Effector memory CD4-positive, alpha-beta T cell (primary cell): Measurements from ENCODE around the gene NECTIN2.
"Not testable (repeated sequence)": the region's sequence is repeated elsewhere in the genome, so short reads cannot be mapped to it uniquely, and the experiment has no call there.

Experiments used
- DNase-seq, 3 donors: peaks; one replicate each; pipeline ENCODE4 v3.0.0-alpha.2; 2020
- H3K27ac ChIP-seq: 2 replicates; pipeline ENCODE4 v1.7.0; 2013; ENCODE audit warnings: mild to moderate bottlenecking, low read length, moderate library complexity; ENCODE audit not compliant: insufficient read depth, poor library complexity, severe bottlenecking
- H3K27me3 ChIP-seq: replicated peaks from 2 replicates; pipeline ENCODE4 v1.7.0; 2013; ENCODE audit warnings: mild to moderate bottlenecking, low read length; ENCODE audit not compliant: insufficient read depth, control insufficient read depth, poor library complexity, severe bottlenecking
- H3K36me3 ChIP-seq: 2 replicates; pipeline ENCODE4 v1.7.0; 2013; ENCODE audit warnings: mild to moderate bottlenecking, low read length, moderate library complexity; ENCODE audit not compliant: control insufficient read depth, insufficient read depth
- H3K4me1 ChIP-seq: 2 replicates; pipeline ENCODE4 v1.7.0; 2013; ENCODE audit warnings: low read length, mild to moderate bottlenecking; ENCODE audit not compliant: control insufficient read depth, insufficient read depth, poor library complexity, severe bottlenecking
- H3K4me3 ChIP-seq: 2 replicates; pipeline ENCODE4 v1.7.0; 2013; ENCODE audit warnings: low read length, low read depth, mild to moderate bottlenecking; ENCODE audit not compliant: insufficient read depth, poor library complexity, severe bottlenecking
- H3K9me3 ChIP-seq: 2 replicates; pipeline ENCODE4 v1.7.0; 2013; ENCODE audit warnings: mild to moderate bottlenecking, low read length, moderate library complexity; ENCODE audit not compliant: control insufficient read depth

The NECTIN2 gene

DNA sequence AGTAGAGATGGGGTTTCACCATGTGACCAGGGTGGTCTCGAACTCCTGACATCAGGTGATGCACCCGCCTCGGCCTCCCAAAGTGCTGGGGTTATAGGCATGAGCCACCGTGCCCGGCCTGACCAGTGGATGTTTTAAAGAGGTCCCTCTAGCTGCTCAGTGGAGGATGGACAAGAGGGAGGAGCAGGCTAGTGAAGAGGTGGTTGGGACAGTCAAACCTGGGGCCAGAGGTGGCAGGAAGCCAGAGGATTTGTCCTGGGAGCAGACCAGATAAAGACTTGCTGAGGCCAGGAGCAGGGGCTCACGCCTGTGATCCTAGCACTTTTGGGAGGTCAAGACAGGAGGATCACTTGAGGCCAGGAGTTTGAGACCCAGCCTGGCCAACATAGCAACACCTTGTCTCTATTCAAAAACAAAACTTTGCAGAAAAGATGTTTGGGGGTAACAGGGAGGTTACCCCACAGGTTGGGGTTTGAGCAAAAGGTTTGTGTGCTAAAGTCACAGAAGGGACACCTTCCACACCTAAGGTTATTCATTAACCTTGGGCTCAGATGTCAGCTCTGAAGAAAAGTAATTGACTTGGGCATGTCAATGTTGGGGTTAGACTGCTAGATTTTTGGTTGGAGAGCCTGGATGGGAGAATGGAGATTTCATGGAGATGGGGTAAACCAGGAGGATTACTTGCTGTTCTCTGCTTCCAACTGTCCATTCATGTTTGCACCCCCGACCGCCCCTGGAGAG lies 28.2 kb upstream of the NECTIN2 start:
- no peak for DNase-seq
- H3K36me3 ChIP-seq, result no peaks in the 10 kb centered on the region
- H3K27ac ChIP-seq, result no peak overlapping the region
- no peak overlapping the region for H3K4me3 ChIP-seq
- no peaks in the 10 kb centered on the region for H3K9me3 ChIP-seq
- no peaks in the 10 kb centered on the region for H3K4me1 ChIP-seq
- H3K27me3 ChIP-seq, result no peaks in the 10 kb centered on the region

DNA sequence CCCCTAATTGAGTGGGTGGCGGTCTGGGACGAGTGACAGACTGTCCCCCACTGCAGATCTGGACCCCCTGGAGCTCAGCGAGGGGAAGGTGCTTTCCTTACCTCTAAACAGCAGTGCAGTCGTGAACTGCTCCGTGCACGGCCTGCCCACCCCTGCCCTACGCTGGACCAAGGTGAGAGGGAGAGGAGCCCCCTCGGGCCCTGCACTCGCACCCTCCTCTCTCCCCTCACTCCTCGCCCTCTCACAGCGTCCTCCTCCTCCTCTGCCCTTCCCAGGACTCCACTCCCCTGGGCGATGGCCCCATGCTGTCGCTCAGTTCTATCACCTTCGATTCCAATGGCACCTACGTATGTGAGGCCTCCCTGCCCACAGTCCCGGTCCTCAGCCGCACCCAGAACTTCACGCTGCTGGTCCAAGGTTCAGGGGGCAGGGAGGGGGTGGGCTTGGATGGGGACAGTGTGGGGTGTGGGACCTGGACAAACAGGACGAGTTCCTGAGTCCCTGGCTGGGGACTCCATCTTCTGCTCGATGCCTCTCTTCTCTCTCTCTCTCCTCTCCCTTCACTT lies 27.5 kb upstream of the NECTIN2 start:
- no peak for DNase-seq
- Histone ChIP-seq H3K9me3 (no peaks in the 10 kb centered on the region), H3K27ac (no peak overlapping the region), H3K4me3 (no peak overlapping the region), H3K4me1 (no peaks in the 10 kb centered on the region), H3K27me3 (no peaks in the 10 kb centered on the region), H3K36me3 (no peaks in the 10 kb centered on the region)

DNA sequence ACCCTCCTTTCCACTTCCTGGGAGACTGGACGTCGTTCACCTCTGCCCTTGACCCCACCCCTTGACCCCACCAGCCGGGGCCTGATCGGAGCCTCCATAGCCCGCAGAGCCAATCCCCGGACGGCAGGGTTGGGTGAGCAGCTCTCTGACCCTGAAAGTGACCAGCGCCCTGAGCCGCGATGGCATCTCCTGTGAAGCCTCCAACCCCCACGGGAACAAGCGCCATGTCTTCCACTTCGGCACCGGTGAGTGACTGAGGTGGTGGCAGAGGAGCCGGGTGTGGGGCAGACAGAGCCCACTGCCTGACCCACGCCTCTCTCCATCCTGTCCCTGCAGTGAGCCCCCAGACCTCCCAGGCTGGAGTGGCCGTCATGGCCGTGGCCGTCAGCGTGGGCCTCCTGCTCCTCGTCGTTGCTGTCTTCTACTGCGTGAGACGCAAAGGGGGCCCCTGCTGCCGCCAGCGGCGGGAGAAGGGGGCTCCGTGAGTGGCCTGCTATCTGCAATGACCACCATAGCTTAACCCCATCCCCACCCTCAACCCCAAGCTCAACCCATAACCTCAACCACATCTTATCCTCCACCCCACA lies 26.8 kb upstream of the NECTIN2 start:
- no peak for DNase-seq
- H3K4me3 ChIP-seq, result no peak overlapping the region
- H3K4me1 ChIP-seq, result no peaks in the 10 kb centered on the region
- H3K27ac ChIP-seq, result no peak overlapping the region
- no peaks in the 10 kb centered on the region for H3K36me3 ChIP-seq
- no peaks in the 10 kb centered on the region for H3K27me3 ChIP-seq
- no peaks in the 10 kb centered on the region for H3K9me3 ChIP-seq

DNA sequence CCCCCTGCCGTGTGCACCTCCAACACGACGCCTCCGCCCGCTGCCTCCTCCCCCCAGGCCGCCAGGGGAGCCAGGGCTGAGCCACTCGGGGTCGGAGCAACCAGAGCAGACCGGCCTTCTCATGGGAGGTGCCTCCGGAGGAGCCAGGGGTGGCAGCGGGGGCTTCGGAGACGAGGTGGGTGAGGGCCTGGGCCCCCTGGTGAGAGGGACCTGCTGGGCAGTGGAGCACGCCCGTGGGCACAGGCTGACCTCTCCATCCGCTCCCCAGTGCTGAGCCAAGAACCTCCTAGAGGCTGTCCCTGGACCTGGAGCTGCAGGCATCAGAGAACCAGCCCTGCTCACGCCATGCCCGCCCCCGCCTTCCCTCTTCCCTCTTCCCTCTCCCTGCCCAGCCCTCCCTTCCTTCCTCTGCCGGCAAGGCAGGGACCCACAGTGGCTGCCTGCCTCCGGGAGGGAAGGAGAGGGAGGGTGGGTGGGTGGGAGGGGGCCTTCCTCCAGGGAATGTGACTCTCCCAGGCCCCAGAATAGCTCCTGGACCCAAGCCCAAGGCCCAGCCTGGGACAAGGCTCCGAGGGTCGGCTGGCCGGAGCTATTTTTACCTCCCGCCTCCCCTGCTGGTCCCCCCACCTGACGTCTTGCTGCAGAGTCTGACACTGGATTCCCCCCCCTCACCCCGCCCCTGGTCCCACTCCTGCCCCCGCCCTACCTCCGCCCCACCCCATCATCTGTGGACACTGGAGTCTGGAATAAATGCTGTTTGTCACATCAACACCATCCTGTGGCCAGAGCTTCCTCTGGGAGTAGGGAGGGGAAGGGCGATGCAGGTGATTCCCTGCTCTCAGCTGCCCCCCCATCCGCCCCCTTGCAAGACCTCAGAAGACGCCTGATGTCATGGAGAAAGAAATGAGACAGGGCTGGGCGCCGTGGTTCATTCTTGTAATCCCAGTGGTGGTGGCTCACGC lies 25.2 kb upstream of the NECTIN2 start:
- H3K27ac ChIP-seq, result no peak overlapping the region
- DNase-seq, result no peak

DNA sequence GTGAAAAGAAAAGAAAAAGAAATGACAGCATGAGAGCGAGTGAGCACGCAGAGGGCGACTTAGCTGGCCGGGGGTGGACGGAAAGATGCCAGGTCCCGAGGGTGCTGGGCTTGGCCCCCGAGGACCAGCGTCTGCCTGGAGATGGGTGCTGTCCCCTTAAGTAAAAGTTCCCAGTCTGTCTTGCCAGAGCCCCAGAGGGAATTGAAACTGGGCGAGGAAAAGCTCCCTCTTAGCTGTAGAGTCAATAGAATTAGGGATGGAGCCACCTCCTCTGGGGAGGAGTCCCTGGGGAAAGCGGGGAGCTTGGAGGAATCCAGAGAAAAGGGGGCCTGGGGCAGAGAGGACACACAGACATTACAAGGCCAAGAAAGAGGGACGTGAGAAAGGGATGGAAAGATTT lies 23.9 kb upstream of the NECTIN2 start:
- H3K9me3 ChIP-seq, result no peaks in the 10 kb centered on the region
- DNase-seq, result no peak
- no peaks in the 10 kb centered on the region for H3K4me1 ChIP-seq
- H3K27me3 ChIP-seq, result no peaks in the 10 kb centered on the region
- H3K27ac ChIP-seq, result no peak overlapping the region
- H3K4me3 ChIP-seq, result no peak overlapping the region
- no peaks in the 10 kb centered on the region for H3K36me3 ChIP-seq

More for the DNA sequence above, 25.2 kb upstream of the NECTIN2 start:
- H3K36me3 ChIP-seq, result no peaks in the 10 kb centered on the region
- no peaks in the 10 kb centered on the region for H3K4me1 ChIP-seq
- no peak overlapping the region for H3K4me3 ChIP-seq
- H3K9me3 ChIP-seq, result no peaks in the 10 kb centered on the region
- H3K27me3 ChIP-seq, result no peaks in the 10 kb centered on the region

DNA sequence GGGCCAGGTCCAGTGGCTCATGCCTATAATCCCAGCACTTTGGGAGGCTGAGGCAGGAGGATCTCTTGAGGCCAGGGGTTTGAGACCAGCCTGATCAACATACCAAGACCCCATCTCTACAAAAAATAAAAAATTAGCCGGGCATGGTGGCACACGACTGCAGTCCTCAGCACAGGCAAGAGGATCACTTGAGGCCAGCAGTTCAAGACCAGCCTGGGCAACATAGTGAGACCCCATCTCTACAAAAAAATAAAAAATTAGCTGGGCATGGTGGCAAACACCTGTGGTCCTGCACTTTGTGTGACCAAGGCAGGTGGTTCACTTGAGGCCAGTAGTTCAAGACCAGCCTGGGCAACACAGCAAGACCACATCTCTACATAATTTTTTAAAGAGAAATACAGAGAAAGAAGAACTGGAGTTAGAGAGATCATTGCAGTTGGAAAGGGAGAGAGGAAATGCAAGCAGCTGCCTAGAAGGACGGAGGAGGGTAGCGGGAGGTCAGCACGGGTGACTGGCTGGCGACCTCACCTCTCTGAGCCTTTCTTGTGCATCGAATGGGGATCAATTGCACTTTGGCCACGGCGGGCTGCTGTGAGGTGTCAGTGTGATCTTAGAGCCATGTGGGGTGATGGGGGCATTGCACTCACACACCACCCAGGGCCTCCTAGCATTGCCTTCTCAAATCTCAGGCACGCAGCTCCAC lies 23.3 kb upstream of the NECTIN2 start:
- H3K27me3 ChIP-seq, result no peaks in the 10 kb centered on the region
- no peak overlapping the region for H3K4me3 ChIP-seq
- H3K9me3 ChIP-seq, result no peaks in the 10 kb centered on the region
- DNase-seq, result no peak
- no peaks in the 10 kb centered on the region for H3K36me3 ChIP-seq
- H3K4me1 ChIP-seq, result no peaks in the 10 kb centered on the region
- H3K27ac ChIP-seq, result no peak overlapping the region

DNA sequence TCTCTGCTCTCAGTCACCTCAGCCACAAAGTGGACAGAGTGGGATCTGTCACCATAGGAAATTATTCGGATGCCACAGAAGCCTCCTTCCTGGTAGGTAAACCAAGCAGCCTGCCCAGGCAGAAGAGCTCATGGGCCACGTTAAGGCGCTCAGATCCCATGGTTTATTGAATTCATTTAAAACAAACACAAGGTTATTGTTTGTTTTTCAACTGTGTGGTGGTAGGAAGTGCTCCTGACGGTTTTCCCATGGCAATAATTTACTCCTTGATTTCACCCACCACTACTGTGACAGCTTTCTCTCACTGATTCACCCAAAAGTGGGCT lies 22.8 kb upstream of the NECTIN2 start:
- H3K27ac ChIP-seq, result no peak overlapping the region
- no peaks in the 10 kb centered on the region for H3K27me3 ChIP-seq
- no peaks in the 10 kb centered on the region for H3K9me3 ChIP-seq
- H3K4me3 ChIP-seq, result no peak overlapping the region
- DNase-seq, result no peak
- no peaks in the 10 kb centered on the region for H3K4me1 ChIP-seq
- no peaks in the 10 kb centered on the region for H3K36me3 ChIP-seq

DNA sequence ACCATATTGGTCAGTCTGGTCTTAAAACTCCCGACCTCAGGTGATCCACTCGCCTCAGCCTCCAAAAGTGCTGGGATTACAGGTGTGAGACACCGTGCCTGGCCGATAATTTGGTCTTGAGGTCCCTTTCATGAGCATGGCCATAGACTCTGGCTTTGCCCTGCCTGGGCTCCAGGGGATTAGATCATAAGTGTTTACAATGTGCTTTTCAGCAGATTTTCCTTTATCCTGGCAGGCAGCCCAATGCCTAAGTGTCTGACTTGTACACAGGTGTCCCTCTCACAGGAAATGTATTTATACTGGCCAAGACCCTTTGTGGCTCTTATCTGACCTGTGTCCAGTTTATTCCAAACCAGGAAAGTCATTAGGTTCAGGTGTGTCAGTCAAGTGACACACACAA lies 21.3 kb upstream of the NECTIN2 start:
- Histone ChIP-seq H3K27ac (no peak overlapping the region), H3K4me1 (no peaks in the 10 kb centered on the region), H3K27me3 (no peaks in the 10 kb centered on the region), H3K4me3 (no peak overlapping the region), H3K9me3 (no peaks in the 10 kb centered on the region), H3K36me3 (no peaks in the 10 kb centered on the region)
- no peak for DNase-seq

DNA sequence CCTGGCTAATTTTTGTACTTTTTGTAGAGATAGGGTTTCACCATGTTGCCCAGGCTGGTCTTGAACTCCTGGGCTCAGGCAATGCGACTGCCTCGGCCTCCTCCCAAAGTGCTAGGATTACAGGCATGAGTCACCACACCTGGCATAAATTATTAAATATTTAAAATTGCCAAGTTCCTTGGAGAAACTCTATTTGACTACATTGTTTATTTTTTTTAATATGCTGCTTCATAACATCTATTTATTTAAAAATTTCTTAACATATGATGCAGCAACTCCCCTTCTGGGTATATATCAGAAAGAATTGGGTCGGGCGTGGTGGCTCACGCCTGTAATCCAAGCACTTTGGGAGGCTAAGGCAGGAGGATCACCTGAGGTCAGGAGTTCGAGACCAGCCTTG lies 13.2 kb upstream of the NECTIN2 start:
- not testable (repeated sequence) for H3K36me3 ChIP-seq, H3K9me3 ChIP-seq, DNase-seq, H3K27me3 ChIP-seq, H3K4me3 ChIP-seq, H3K27ac ChIP-seq, H3K4me1 ChIP-seq
